ENCODE measurements around the gene JARID2.

DNA sequence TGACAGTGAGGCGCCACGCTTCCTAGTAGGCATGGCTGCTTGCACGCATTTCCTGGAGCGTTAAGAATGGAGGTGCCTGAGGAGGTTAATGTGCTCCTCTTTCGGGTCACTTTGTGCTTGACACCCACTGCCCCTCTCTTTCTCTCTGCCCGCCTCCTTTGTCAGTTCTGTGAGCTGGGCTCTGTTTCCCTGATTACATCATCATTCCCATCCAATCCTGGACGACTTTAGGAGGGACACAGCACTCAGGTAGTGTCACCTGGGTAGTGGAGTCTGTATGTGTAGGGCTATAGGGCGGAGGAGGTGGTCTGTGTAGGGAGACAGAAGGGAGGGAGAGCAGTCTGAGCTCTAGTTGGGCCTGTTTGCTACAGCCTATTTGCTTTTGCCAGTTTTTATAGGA lies 136.8 kb downstream of the JARID2 start:
- TF ChIP-seq CTCF (conservative IDR thresholded peaks at IDR 0.05; ENCODE audit: low read length): no peak
- TF ChIP-seq EZH2phosphoT487 (IDR thresholded peaks at IDR 0.05; ENCODE audit: borderline replicate concordance, low read depth, low read length): no peak
